Ascending aorta (tissue), 2 donors: ENCODE results near the gene CMTM8. TPM values are rescaled to one million over a fixed set of nuclear protein-coding genes. Genes with fewer than 3 reads are reported as not detected.

Experiments
- DNase-seq, 2 donors: peaks; one replicate each; pipeline ENCODE4 v3.0.0-alpha.2; 2019; ENCODE audit warnings: low spot score in 2 of 2
- H3K27ac ChIP-seq, 2 donors: fragments of 200-600 bp; sonication (generic); one replicate each; pipeline ENCODE4 v1.5.1; 2016 to 2017; ENCODE audit warnings: mild to moderate bottlenecking in 1 of 2
- H3K27me3 ChIP-seq: fragments of 200-600 bp; sonication (generic); one replicate; pipeline ENCODE4 v1.5.1; 2017
- H3K36me3 ChIP-seq, 2 donors: fragments of 200-600 bp; sonication (generic); one replicate each; pipeline ENCODE4 v1.5.1; 2016
- H3K4me1 ChIP-seq, 2 donors: fragments of 200-600 bp; sonication (generic); one replicate each; pipeline ENCODE4 v1.5.1; 2016 to 2017; ENCODE audit warnings: mild to moderate bottlenecking in 1 of 2
- H3K4me3 ChIP-seq, 2 donors: fragments of 200-600 bp; sonication (generic); one replicate each; pipeline ENCODE4 v1.5.1; 2016 to 2017; ENCODE audit warnings: mild to moderate bottlenecking in 1 of 2
- H3K9me3 ChIP-seq, 2 donors: fragments of 200-600 bp; sonication (generic); one replicate each; pipeline ENCODE4 v1.5.1; 2016
- CTCF ChIP-seq, 3 experiments: fragments of 200-600 bp in 2 of 3; fragments of 450-650 bp in 1 of 3; sonication (generic) in 2 of 3; IDR thresholded peaks; one replicate each; pipeline ENCODE4 v1.5.1; 2016 to 2019; ENCODE audit warnings: antibody characterized with exemption in 3 of 3, mild to moderate bottlenecking in 1 of 3, moderate library complexity in 1 of 3
- intact Hi-C: fragments of 100-400 bp; cut with DNase I; formaldehyde crosslinking; loops from one replicate; pipeline ENCODE4 v1.15.1; 2023
- total RNA-seq: library from RNA; depleted of rRNA; stranded (reverse); fragments of >200 nt; gene quantifications from one replicate; pipeline ENCODE4 v1.1.0, GENCODE V29; 2016

Gene CMTM8
- total RNA-seq, 1 donor from 2014 or later = 6.6 TPM

GRCh38 chr3:32401126-32401525 lies 162.6 kb downstream of the CMTM8 start:
- DNase-seq = no peak
- no peak for TF ChIP-seq CTCF (IDR thresholded peaks at IDR 0.05)
- no peaks in the 10 kb centered on the region for H3K9me3 ChIP-seq
- peak overlapping the region; percentile 74 to 76 for H3K27ac ChIP-seq
- H3K36me3 ChIP-seq = no peaks in the 10 kb centered on the region
- no peaks in the 10 kb centered on the region for H3K27me3 ChIP-seq
- intact Hi-C loops = loop anchor here (2.0 kb wide), 1 partner anchor 22 kb away; no protein-coding TSS in a partner anchor
- H3K4me3 ChIP-seq = peak overlapping the region; percentile 45 to 61
- peaks cover 0 to 5% of the 10 kb centered on the region in 2 donors for H3K4me1 ChIP-seq

- H3K27ac ChIP-seq = peak overlapping the region; percentile 74 to 76
- DNase-seq = peak in 1 of 2 donors; percentile 84
- H3K36me3 ChIP-seq = no peaks in the 10 kb centered on the region
- no peaks in the 10 kb centered on the region for H3K9me3 ChIP-seq
- no peak for TF ChIP-seq CTCF (IDR thresholded peaks at IDR 0.05)
- intact Hi-C loops = loop anchor here (2.0 kb wide), 1 partner anchor 21 kb away; no protein-coding TSS in a partner anchor
- H3K27me3 ChIP-seq = no peaks in the 10 kb centered on the region
- H3K4me1 ChIP-seq = peaks cover 0 to 5% of the 10 kb centered on the region in 2 donors
- peak overlapping the region; percentile 45 to 61 for H3K4me3 ChIP-seq
Measured at GRCh38 chr3:32401556-32402081, 163.1 kb downstream of the CMTM8 start.

DNA sequence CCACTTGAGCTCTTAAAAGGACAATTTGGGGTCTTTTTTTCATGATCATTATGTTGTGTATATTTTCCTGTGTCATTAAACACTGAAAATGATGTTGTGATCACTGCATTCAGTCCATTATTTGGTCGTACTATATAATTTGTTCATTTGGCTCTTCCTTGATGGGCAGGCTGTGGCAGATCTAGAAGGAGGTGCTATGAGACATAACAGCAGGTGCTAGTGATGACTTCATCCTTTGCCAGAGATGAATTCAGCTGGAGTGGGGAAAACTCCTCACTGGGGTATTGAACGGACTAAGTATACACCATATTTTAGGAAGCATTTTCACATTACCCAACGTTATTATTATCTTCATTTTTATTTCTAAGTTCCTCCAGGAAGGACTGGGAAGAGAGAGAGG lies 165.2 kb downstream of the CMTM8 start:
- Histone ChIP-seq H3K4me1 (peaks cover 0 to 5% of the 10 kb centered on the region in 2 donors), H3K27ac (peak overlapping the region in 1 of 2 donors; percentile 76)

GRCh38 chr3:32404714-32405113 lies 166.2 kb downstream of the CMTM8 start:
- Histone ChIP-seq H3K4me3 (no peak overlapping the region), H3K27ac (no peak overlapping the region), H3K4me1 (peaks cover 0 to 5% of the 10 kb centered on the region in 2 donors), H3K36me3 (no peaks in the 10 kb centered on the region), H3K9me3 (no peaks in the 10 kb centered on the region), H3K27me3 (no peaks in the 10 kb centered on the region)
- intact Hi-C loops = no loop called here
- DNase-seq = peak in 1 of 2 donors; percentile 22
- TF ChIP-seq CTCF (IDR thresholded peaks at IDR 0.05) = no peak

More for the DNA sequence above, 165.2 kb downstream of the CMTM8 start:
- Histone ChIP-seq H3K9me3 (no peaks in the 10 kb centered on the region), H3K4me3 (no peak overlapping the region), H3K36me3 (no peaks in the 10 kb centered on the region), H3K27me3 (no peaks in the 10 kb centered on the region)
- no peak for TF ChIP-seq CTCF (IDR thresholded peaks at IDR 0.05)
- intact Hi-C loops = no loop called here
- DNase-seq = no peak

GRCh38 chr3:32405155-32405554 lies 166.7 kb downstream of the CMTM8 start:
- intact Hi-C loops = no loop called here
- no peak for TF ChIP-seq CTCF (IDR thresholded peaks at IDR 0.05)
- H3K27ac ChIP-seq = no peak overlapping the region
- H3K36me3 ChIP-seq = no peaks in the 10 kb centered on the region
- H3K4me1 ChIP-seq = peaks cover 0 to 5% of the 10 kb centered on the region in 2 donors
- no peak overlapping the region for H3K4me3 ChIP-seq
- no peaks in the 10 kb centered on the region for H3K9me3 ChIP-seq
- DNase-seq = no peak
- H3K27me3 ChIP-seq = no peaks in the 10 kb centered on the region
